Activated naive CD4-positive, alpha-beta T cell treated with anti-CD3 and anti-CD28 coated beads for 36 hours (primary cell): ENCODE data around the gene RAB10. TPM values are rescaled to one million over a fixed set of nuclear protein-coding genes. Genes with fewer than 3 reads are reported as not detected.
"Not testable (repeated sequence)": the region's sequence is repeated elsewhere in the genome, so short reads cannot be mapped to it uniquely, and the experiment has no call there.

Experiments used
- CTCF ChIA-PET: fragments of 350-600 bp; sonication (Branson Sonifier 250); formaldehyde crosslinking; loops from one replicate; lab custom pipeline; 2021; ENCODE audit warnings: antibody characterized with exemption; lab: Charles Lee
- DNase-seq: peaks from one replicate; pipeline ENCODE4 v3.0.0-alpha.2; 2020
- H3K27ac Mint-ChIP-seq: one replicate; pipeline ENCODE4 v1.8.0; 2021; ENCODE audit warnings: mild to moderate bottlenecking, mixed read lengths
- H3K27me3 Mint-ChIP-seq: one replicate; pipeline ENCODE4 v1.8.0; 2021; ENCODE audit warnings: low read depth, mixed read lengths
- H3K36me3 Mint-ChIP-seq: one replicate; pipeline ENCODE4 v1.8.0; 2021; ENCODE audit warnings: low read depth, mixed read lengths
- H3K4me1 Mint-ChIP-seq: one replicate; pipeline ENCODE4 v1.8.0; 2021; ENCODE audit warnings: low read depth, mixed read lengths
- H3K4me3 Mint-ChIP-seq: one replicate; pipeline ENCODE4 v1.8.0; 2021; ENCODE audit warnings: mild to moderate bottlenecking, moderate library complexity, mixed read lengths
- H3K9me3 Mint-ChIP-seq: one replicate; pipeline ENCODE4 v1.8.0; 2021; ENCODE audit warnings: mixed read lengths
- intact Hi-C: fragments of 100-400 bp; cut with micrococcal nuclease; formaldehyde crosslinking; loops from one replicate; pipeline ENCODE4 v1.15.1; 2023
- total RNA-seq, 2 experiments: library from RNA; stranded (reverse); gene quantifications; one replicate each; pipeline ENCODE4 v1.2.3, GENCODE V29; 2021

RAB10 gene
- total RNA-seq, 2 experiments from 2014 or later, result 84.2 to 93.0 TPM

DNA sequence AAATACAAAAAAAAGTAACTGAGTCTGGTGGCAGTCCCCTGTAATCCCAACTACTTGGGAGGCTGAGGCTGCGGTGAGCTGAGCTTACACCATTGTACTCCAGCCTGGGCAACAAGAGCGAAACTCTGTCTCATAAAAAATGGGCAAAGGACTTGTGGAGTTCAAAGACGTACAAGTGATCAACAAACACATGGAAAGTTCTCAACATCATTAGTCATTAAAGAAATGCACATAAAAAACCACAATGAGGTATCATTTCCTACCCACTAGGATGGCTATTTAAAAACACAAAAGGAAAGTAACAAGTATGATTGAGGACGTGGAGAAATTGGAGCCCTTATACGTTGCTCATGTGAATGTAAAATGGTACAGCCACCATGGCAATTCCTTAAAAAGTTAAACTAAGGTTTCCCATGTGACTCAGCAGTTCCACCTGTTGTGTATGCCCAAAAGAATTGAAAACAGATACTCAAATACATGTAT, 52.3 kb downstream of the RAB10 start:
- Mint-ChIP-seq H3K27ac (no peak overlapping the region), H3K36me3 (peaks cover 11% of the 10 kb centered on the region), H3K9me3 (peaks cover 6% of the 10 kb centered on the region), H3K4me3 (no peak overlapping the region), H3K27me3 (no peaks in the 10 kb centered on the region), H3K4me1 (peaks cover 40% of the 10 kb centered on the region)
- intact Hi-C loops, result loop anchor here (1.0 to 5.0 kb wide), 3 partner anchors 18 to 49 kb away; no protein-coding TSS in a partner anchor
- no peak for DNase-seq
- CTCF ChIA-PET, result interaction anchor here (0.6 to 2.9 kb wide), 3 partner anchors 21 to 62 kb away, joined by 3 to 11 read pairs (median 6); no protein-coding TSS in a partner anchor

DNA sequence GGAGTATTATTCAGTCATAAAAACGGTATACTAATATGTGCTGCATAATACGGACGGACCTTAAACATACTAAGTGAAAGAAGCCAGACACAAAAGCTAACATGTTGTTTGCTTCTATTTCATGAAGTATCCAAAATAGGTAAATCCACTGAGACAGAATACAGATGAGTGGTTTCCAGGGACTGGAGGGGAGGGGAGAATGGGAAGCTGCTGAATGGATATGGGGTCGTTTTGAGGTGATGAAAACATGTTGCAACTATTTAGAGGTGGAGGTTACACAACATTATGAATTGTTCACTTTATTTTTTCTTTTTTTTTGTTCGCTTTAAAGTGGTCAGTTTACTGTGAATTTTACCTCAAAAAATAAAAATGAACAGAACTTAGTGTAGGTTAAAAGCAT, 52.9 kb downstream of the RAB10 start:
- Mint-ChIP-seq H3K27me3 (no peaks in the 10 kb centered on the region), H3K36me3 (peaks cover 10% of the 10 kb centered on the region), H3K4me1 (peaks cover 44% of the 10 kb centered on the region), H3K4me3 (no peak overlapping the region), H3K27ac (no peak overlapping the region), H3K9me3 (peaks cover 4% of the 10 kb centered on the region)
- intact Hi-C loops, result loop anchor here (1.0 to 5.0 kb wide), 3 partner anchors 18 to 49 kb away; no protein-coding TSS in a partner anchor
- CTCF ChIA-PET, result interaction anchor here (0.6 to 2.9 kb wide), 5 partner anchors 22 to 243 kb away, joined by 3 to 11 read pairs (median 4); no protein-coding TSS in a partner anchor
- no peak for DNase-seq

DNA sequence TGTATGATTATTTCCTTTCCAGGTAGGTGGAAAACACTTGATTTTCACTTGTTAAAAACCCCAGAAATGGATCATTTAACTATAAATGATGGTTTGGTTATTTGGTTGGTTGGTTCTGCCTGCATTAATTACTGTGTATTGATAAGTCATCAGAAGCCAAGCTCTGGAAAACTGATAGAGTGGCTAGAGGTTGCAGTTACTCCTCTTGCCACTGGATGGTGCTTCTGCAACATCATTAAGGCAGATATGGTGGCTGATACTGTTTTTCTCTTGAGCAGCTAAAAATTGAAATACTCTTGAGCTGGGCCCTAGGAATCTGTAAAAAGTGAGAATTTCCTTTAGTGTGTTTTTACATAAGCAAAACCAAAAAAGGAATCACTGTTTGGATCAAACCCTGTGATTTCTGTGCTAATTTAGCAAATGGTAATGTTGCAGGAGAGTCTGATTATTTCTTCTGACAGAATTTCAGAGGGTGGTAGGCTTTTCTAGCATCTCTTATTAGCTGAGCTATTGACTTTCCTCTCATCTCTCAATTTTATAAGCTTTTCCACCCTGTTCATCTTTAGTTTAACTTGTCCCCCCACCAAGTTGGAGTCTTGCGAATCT, 54.3 kb downstream of the RAB10 start:
- peaks cover 4% of the 10 kb centered on the region for H3K9me3 Mint-ChIP-seq
- H3K4me3 Mint-ChIP-seq, result no peak overlapping the region
- peaks cover 13% of the 10 kb centered on the region for H3K36me3 Mint-ChIP-seq
- CTCF ChIA-PET, result interaction anchor here (0.6 to 2.9 kb wide), 16 partner anchors 13 to 520 kb away, joined by 3 to 13 read pairs (median 4); no protein-coding TSS in a partner anchor
- DNase-seq, result peak; percentile 17
- H3K4me1 Mint-ChIP-seq, result peaks cover 48% of the 10 kb centered on the region
- H3K27ac Mint-ChIP-seq, result no peak overlapping the region
- intact Hi-C loops, result loop anchor here (1.0 to 5.0 kb wide), 4 partner anchors 44 to 242 kb away; no protein-coding TSS in a partner anchor
- H3K27me3 Mint-ChIP-seq, result no peaks in the 10 kb centered on the region

DNA sequence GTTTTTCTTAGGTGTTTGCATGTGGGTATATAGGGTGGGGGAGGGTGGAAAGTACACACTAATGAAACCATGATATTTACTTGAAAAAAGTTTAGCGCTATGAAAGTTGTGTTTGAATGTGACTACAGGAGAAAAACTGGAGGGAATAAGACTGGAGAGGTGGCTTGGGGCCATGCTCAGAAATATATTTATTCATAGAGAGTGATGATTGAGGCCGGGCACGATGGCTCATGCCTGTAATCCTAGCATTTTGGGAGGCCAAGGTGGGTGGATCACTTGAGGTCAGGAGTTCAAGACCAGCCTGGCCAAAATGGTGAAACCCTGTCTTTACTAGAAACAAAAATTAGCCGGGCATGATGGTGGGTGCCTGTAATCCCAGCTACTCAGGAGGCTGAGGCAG, 55.0 kb downstream of the RAB10 start:
- H3K4me3 Mint-ChIP-seq, DNase-seq, H3K9me3 Mint-ChIP-seq, H3K27ac Mint-ChIP-seq, H3K27me3 Mint-ChIP-seq: not testable (repeated sequence)
- CTCF ChIA-PET, result interaction anchor here (1.3 to 2.9 kb wide), 3 partner anchors 12 to 56 kb away, joined by 3 to 13 read pairs (median 11); no protein-coding TSS in a partner anchor
- peaks cover 47% of the 10 kb centered on the region for H3K4me1 Mint-ChIP-seq
- intact Hi-C loops, result loop anchor here (1.0 to 5.0 kb wide), 4 partner anchors 43 to 241 kb away; no protein-coding TSS in a partner anchor
- H3K36me3 Mint-ChIP-seq, result peaks cover 16% of the 10 kb centered on the region

DNA sequence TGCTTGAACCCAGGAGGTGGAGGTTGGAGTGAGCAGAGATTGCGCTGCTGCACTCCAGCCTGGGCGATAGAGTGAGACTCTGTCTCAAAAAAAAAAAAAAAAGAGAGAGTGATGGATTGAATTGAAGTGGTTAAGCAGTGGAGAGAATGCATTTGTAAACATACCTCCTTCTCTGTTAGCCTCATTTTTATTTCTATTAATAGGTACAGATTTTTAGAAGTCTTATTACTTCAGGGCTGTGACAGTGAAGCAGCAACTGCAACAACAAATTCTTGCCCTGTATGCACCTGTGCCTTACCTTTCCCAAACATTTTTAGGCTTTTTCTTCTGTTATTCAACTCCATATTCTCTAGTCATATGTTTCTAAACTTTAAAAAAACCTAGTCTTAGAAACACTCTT, 55.5 kb downstream of the RAB10 start:
- CTCF ChIA-PET, result no interaction called here
- no peak for DNase-seq
- peaks cover 46% of the 10 kb centered on the region for H3K4me1 Mint-ChIP-seq
- H3K36me3 Mint-ChIP-seq, result peaks cover 14% of the 10 kb centered on the region
- intact Hi-C loops, result loop anchor here (5.0 kb wide), 2 partner anchors 43 to 52 kb away; no protein-coding TSS in a partner anchor
- no peaks in the 10 kb centered on the region for H3K27me3 Mint-ChIP-seq
- no peak overlapping the region for H3K27ac Mint-ChIP-seq
- H3K4me3 Mint-ChIP-seq, result no peak overlapping the region
- no peaks in the 10 kb centered on the region for H3K9me3 Mint-ChIP-seq

DNA sequence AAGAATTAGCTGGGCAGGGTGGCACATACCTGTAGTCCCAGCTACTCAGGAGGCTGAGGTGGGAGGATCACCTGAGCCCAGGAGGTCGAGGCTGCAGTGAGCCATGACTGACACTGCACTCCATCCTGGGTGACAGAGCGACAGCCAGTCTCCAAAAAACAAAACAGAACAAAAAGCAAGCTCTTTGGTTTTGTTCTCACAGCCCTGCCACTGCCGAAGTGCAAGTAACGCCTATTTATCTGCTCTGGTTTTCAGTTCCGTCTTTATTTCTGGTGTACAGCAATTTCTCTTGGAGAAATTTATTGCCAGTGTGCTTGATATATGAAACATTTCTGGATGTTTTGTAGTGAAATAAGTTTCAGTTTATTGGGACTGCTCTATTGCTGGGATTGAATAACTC, 61.9 kb downstream of the RAB10 start:
- intact Hi-C loops, result no loop called here
- H3K36me3 Mint-ChIP-seq, result peaks cover 20% of the 10 kb centered on the region
- no peaks in the 10 kb centered on the region for H3K27me3 Mint-ChIP-seq
- no peak for DNase-seq
- no peaks in the 10 kb centered on the region for H3K9me3 Mint-ChIP-seq
- peaks cover 24% of the 10 kb centered on the region for H3K4me1 Mint-ChIP-seq
- H3K27ac Mint-ChIP-seq, result no peak overlapping the region
- no peak overlapping the region for H3K4me3 Mint-ChIP-seq
- CTCF ChIA-PET, result no interaction called here

DNA sequence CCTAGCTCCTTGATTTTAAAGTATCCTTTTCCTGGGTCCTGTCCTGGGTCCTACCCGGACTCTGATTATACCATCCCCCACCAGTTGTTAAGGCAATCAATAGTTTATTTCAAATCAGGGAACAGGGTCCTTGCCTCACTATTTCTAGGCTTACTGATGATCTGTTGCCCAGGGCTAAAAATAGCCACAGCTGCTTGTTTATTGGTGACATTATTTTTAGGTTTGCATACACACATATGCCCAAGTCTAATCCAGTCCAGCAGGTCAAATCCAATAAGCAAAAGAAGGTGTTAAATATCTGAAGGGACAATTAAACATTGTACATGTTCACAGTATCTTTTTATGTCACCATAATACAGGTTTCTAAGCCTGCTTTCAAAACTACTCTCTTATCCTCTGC, 66.0 kb downstream of the RAB10 start:
- H3K36me3 Mint-ChIP-seq, result peaks cover 39% of the 10 kb centered on the region
- peaks cover 5% of the 10 kb centered on the region for H3K9me3 Mint-ChIP-seq
- H3K27me3 Mint-ChIP-seq, result no peaks in the 10 kb centered on the region
- CTCF ChIA-PET, result no interaction called here
- peaks cover 15% of the 10 kb centered on the region for H3K4me1 Mint-ChIP-seq
- DNase-seq, result no peak
- no peak overlapping the region for H3K4me3 Mint-ChIP-seq
- intact Hi-C loops, result no loop called here
- H3K27ac Mint-ChIP-seq, result no peak overlapping the region

DNA sequence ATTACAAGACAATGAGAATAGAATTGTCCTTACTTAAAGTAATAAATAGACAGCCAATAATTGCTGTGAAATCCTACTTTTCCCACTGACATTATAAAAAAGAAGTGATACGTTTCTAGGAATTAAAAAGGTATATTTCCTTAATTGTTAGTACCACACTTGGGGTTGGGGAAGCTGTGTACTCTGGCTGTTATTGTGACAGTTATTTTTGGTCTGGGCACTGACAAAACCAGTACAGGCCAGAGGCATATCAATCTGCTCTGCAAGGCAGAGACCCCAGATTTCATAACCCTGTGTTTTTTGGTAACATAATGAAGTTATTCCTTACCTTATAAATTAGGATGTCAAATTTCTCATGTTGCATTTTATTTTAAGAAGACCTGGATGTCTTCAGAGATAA, 66.5 kb downstream of the RAB10 start:
- Mint-ChIP-seq H3K4me1 (peaks cover 15% of the 10 kb centered on the region), H3K9me3 (peaks cover 5% of the 10 kb centered on the region), H3K27me3 (no peaks in the 10 kb centered on the region), H3K4me3 (no peak overlapping the region), H3K27ac (no peak overlapping the region), H3K36me3 (peaks cover 41% of the 10 kb centered on the region)
- CTCF ChIA-PET, result no interaction called here
- intact Hi-C loops, result no loop called here
- no peak for DNase-seq

DNA sequence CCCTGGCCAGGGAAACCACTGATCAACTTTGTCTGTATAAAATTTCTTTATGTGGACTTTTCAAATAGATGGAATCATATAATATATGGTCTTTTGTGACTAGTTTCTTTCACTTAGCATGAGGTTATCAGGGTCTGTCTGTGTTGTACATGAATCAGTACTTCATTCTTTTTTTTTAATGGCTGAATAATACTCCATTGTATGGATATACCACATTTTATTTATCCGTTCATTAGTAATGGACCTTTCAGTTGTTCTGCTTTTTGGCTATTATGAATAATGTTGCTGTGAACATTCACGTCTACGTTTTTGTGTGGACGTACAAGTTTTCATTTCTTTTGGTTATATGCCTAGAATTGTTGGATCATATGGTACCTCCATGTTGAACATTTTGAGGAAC, 69.9 kb downstream of the RAB10 start:
- no peak for DNase-seq
- Mint-ChIP-seq H3K36me3 (peaks cover 41% of the 10 kb centered on the region), H3K27ac (no peak overlapping the region), H3K27me3 (no peaks in the 10 kb centered on the region), H3K4me1 (peaks cover 9% of the 10 kb centered on the region), H3K9me3 (peaks cover 5% of the 10 kb centered on the region), H3K4me3 (no peak overlapping the region)
- intact Hi-C loops, result no loop called here
- CTCF ChIA-PET, result no interaction called here

DNA sequence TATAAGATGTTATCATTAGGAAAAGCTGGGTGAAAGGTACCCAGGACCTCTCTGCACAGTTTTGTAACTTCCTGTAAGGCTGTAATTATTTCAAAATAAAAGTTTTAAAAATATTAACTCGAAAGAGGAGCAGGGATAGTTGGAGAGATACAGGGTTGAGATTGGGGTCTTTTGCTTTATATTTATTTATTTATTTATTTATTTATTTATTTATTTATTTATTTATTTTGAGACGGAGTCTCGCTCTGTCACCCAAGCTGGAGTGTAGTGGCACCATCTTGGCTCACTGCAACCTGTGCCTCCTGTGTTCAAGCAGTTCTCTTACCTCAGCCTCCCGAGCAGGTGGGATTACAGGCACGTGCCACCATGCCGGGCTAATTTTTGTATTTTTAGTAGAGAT, 74.8 kb downstream of the RAB10 start:
- DNase-seq, intact Hi-C loops, H3K9me3 Mint-ChIP-seq, CTCF ChIA-PET, H3K4me3 Mint-ChIP-seq, H3K4me1 Mint-ChIP-seq, H3K27ac Mint-ChIP-seq, H3K27me3 Mint-ChIP-seq: not testable (repeated sequence)
- peaks cover 36% of the 10 kb centered on the region for H3K36me3 Mint-ChIP-seq

DNA sequence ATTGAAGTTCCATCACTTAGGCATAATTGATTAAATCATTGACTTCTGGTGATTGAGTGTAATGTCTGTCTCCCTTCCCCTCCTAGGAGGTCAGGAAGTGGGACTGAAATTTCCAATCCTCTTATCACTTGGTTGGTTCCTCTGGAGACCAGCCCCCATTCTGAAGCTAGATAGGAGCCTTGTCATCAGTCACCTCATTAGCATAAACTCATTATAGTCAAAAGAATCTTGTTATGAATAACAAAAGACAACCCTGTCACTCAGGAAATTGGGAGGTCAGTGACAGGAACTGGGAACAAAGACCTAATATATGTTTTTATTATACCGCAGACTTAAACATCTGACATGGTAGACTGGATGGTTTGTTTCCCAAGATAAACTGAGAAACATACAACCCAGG, 78.3 kb downstream of the RAB10 start:
- CTCF ChIA-PET, result no interaction called here
- intact Hi-C loops, result no loop called here
- Mint-ChIP-seq H3K9me3 (no peaks in the 10 kb centered on the region), H3K27me3 (no peaks in the 10 kb centered on the region), H3K4me3 (no peak overlapping the region), H3K4me1 (peaks cover 5% of the 10 kb centered on the region), H3K36me3 (peaks cover 25% of the 10 kb centered on the region), H3K27ac (no peak overlapping the region)
- no peak for DNase-seq

DNA sequence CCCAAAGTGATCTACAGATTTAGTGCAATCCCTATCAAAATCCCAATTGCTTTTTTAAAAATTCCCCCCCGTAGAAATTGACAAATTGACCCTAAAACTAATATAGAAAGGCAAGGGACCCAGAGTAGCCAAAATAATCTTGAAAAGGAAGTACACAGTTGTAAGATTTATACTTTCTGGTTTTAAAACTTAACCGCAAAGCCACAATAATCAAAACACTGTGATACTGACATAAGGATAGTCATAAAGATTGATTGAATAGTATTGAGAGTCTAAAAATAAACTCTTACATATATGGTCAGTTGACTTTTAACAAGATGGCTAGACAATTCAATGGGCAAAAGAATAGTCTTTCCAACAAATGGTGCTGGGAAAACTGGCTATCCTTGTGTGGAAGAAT, 80.3 kb downstream of the RAB10 start:
- CTCF ChIA-PET, result no interaction called here
- no peak overlapping the region for H3K27ac Mint-ChIP-seq
- intact Hi-C loops, result no loop called here

DNA sequence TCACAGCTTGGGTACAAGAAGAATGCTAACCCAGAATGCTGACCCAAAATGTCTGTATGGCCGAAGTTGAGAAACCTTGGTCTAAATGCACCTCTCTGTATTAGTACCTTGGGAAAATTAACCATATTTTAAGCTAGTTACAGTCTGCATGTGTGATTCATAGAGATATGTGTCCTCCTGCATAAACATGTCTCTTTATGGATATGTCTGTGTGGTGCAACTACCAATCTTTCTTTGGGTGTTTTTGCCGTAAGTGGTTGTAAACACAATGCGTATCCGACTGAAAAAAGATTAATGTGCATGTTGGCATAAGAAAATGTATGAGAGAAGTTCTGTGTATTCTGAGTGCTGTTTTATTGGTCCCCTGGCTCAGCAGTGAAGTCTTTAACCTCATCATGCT, 84.8 kb downstream of the RAB10 start:
- Mint-ChIP-seq H3K27me3 (no peaks in the 10 kb centered on the region), H3K4me3 (no peak overlapping the region), H3K9me3 (no peaks in the 10 kb centered on the region), H3K4me1 (peaks cover 4% of the 10 kb centered on the region), H3K27ac (no peak overlapping the region), H3K36me3 (peaks cover 5% of the 10 kb centered on the region)
- intact Hi-C loops, result no loop called here
- DNase-seq, result no peak
- CTCF ChIA-PET, result interaction anchor here (0.7 to 1.1 kb wide), 2 partner anchors 10 to 168 kb away, joined by 3 read pairs; no protein-coding TSS in a partner anchor

More for the DNA sequence above, 80.3 kb downstream of the RAB10 start:
- H3K27me3 Mint-ChIP-seq, result no peaks in the 10 kb centered on the region
- DNase-seq, result no peak
- no peaks in the 10 kb centered on the region for H3K9me3 Mint-ChIP-seq
- peaks cover 5% of the 10 kb centered on the region for H3K4me1 Mint-ChIP-seq
- no peak overlapping the region for H3K4me3 Mint-ChIP-seq
- peaks cover 23% of the 10 kb centered on the region for H3K36me3 Mint-ChIP-seq
